ENCODE data around the gene TRA2A.

TRA2A gene

GRCh38 chr7:23486002-23486773 lies 45.6 kb downstream of the TRA2A start:
- TF ChIP-seq FOXP2 (optimal IDR thresholded peaks at IDR 0.05; ENCODE audit: borderline replicate concordance, extremely low read depth, extremely low read length, insufficient read depth) (no peak), POLR2AphosphoS5 (IDR thresholded peaks at IDR 0.05; ENCODE audit: low read depth, low read length) (no peak), SIN3A (IDR thresholded peaks at IDR 0.05; ENCODE audit: borderline replicate concordance, insufficient read depth, low read length) (no peak), TAF1 (IDR thresholded peaks at IDR 0.05; ENCODE audit: borderline replicate concordance, insufficient read depth, low read length) (no peak), REST (IDR thresholded peaks at IDR 0.05; ENCODE audit: insufficient read depth in 1 of 2, low read depth in 2 of 2, low read length in 2 of 2) (no peak)

GRCh38 chr7:23482686-23483085 lies 49.1 kb downstream of the TRA2A start:
- no peak for TF ChIP-seq REST (IDR thresholded peaks at IDR 0.05; ENCODE audit: insufficient read depth in 1 of 2, low read depth in 2 of 2, low read length in 2 of 2)

GRCh38 chr7:23477962-23478866 lies 53.6 kb downstream of the TRA2A start:
- no peak for TF ChIP-seq REST (IDR thresholded peaks at IDR 0.05; ENCODE audit: insufficient read depth in 1 of 2, low read depth in 2 of 2, low read length in 2 of 2)
- TF ChIP-seq TAF1 (IDR thresholded peaks at IDR 0.05; ENCODE audit: borderline replicate concordance, insufficient read depth, low read length): no peak
- no peak for TF ChIP-seq SIN3A (IDR thresholded peaks at IDR 0.05; ENCODE audit: borderline replicate concordance, insufficient read depth, low read length)
- no peak for TF ChIP-seq POLR2AphosphoS5 (IDR thresholded peaks at IDR 0.05; ENCODE audit: low read depth, low read length)
- TF ChIP-seq FOXP2 (optimal IDR thresholded peaks at IDR 0.05; ENCODE audit: borderline replicate concordance, extremely low read depth, extremely low read length, insufficient read depth): no peak

GRCh38 chr7:23477157-23477499 lies 54.7 kb downstream of the TRA2A start:
- TF ChIP-seq REST (IDR thresholded peaks at IDR 0.05; ENCODE audit: insufficient read depth in 1 of 2, low read depth in 2 of 2, low read length in 2 of 2) (no peak), FOXP2 (optimal IDR thresholded peaks at IDR 0.05; ENCODE audit: borderline replicate concordance, extremely low read depth, extremely low read length, insufficient read depth) (no peak), TAF1 (IDR thresholded peaks at IDR 0.05; ENCODE audit: borderline replicate concordance, insufficient read depth, low read length) (no peak), POLR2AphosphoS5 (IDR thresholded peaks at IDR 0.05; ENCODE audit: low read depth, low read length) (no peak), SIN3A (IDR thresholded peaks at IDR 0.05; ENCODE audit: borderline replicate concordance, insufficient read depth, low read length) (no peak)

All from PFSK-1 (cell line).